ENCODE results near the gene DLEC1.

Gene DLEC1

GRCh38 chr3:38006445-38006995 lies 32.5 kb upstream of the DLEC1 start:
- no peak for ATAC-seq (ENCODE audit: low read depth)
- Histone ChIP-seq H3K27ac (ENCODE audit: poor library complexity, severe bottlenecking) (no peak overlapping the region), H3K27me3 (ENCODE audit: insufficient read depth, poor library complexity, severe bottlenecking) (no peaks in the 10 kb centered on the region), H3K9me3 (ENCODE audit: severe bottlenecking) (no peaks in the 10 kb centered on the region), H3K4me3 (ENCODE audit: severe bottlenecking) (no peak overlapping the region), H3K4me1 (ENCODE audit: insufficient read depth, poor library complexity, severe bottlenecking) (no peaks in the 10 kb centered on the region), H3K36me3 (ENCODE audit: low read depth) (no peaks in the 10 kb centered on the region)
- no peak for DNase-seq (ENCODE audit: low spot score)
- no peak for TF ChIP-seq CTCF (IDR thresholded peaks at IDR 0.05; ENCODE audit: poor library complexity, severe bottlenecking)

DNA sequence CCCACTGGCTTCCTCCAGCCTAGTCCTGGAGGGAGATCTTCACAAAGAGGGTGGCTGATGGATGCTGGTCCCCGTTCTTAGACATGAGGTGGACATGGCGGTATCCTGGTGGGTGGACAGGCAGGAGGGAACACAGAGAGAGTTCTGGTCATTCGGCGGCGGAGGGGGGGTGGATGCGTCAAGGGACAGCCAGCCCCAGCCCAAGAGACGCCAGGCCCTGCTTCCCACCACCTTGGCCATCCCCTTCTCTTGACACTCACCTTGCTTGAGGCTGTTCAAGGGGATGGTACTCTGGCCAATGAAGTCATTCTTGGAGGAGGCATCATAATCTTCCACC lies 31.3 kb upstream of the DLEC1 start:
- Histone ChIP-seq H3K4me3 (ENCODE audit: severe bottlenecking) (no peak overlapping the region), H3K4me1 (ENCODE audit: insufficient read depth, poor library complexity, severe bottlenecking) (no peaks in the 10 kb centered on the region), H3K9me3 (ENCODE audit: severe bottlenecking) (no peaks in the 10 kb centered on the region), H3K27ac (ENCODE audit: poor library complexity, severe bottlenecking) (no peak overlapping the region), H3K36me3 (ENCODE audit: low read depth) (no peaks in the 10 kb centered on the region), H3K27me3 (ENCODE audit: insufficient read depth, poor library complexity, severe bottlenecking) (no peaks in the 10 kb centered on the region)
- TF ChIP-seq CTCF (IDR thresholded peaks at IDR 0.05; ENCODE audit: poor library complexity, severe bottlenecking): no peak
- ATAC-seq (ENCODE audit: low read depth) (no peak), DNase-seq (ENCODE audit: low spot score) (no peak)

GRCh38 chr3:38008191-38008701 lies 30.8 kb upstream of the DLEC1 start:
- H3K27ac ChIP-seq (ENCODE audit: poor library complexity, severe bottlenecking): no peak overlapping the region
- no peaks in the 10 kb centered on the region for H3K36me3 ChIP-seq (ENCODE audit: low read depth)
- no peak for DNase-seq (ENCODE audit: low spot score)
- ATAC-seq (ENCODE audit: low read depth): no peak
- no peaks in the 10 kb centered on the region for H3K27me3 ChIP-seq (ENCODE audit: insufficient read depth, poor library complexity, severe bottlenecking)
- H3K9me3 ChIP-seq (ENCODE audit: severe bottlenecking): no peaks in the 10 kb centered on the region
- H3K4me3 ChIP-seq (ENCODE audit: severe bottlenecking): no peak overlapping the region
- no peaks in the 10 kb centered on the region for H3K4me1 ChIP-seq (ENCODE audit: insufficient read depth, poor library complexity, severe bottlenecking)
- no peak for TF ChIP-seq CTCF (IDR thresholded peaks at IDR 0.05; ENCODE audit: poor library complexity, severe bottlenecking)

DNA sequence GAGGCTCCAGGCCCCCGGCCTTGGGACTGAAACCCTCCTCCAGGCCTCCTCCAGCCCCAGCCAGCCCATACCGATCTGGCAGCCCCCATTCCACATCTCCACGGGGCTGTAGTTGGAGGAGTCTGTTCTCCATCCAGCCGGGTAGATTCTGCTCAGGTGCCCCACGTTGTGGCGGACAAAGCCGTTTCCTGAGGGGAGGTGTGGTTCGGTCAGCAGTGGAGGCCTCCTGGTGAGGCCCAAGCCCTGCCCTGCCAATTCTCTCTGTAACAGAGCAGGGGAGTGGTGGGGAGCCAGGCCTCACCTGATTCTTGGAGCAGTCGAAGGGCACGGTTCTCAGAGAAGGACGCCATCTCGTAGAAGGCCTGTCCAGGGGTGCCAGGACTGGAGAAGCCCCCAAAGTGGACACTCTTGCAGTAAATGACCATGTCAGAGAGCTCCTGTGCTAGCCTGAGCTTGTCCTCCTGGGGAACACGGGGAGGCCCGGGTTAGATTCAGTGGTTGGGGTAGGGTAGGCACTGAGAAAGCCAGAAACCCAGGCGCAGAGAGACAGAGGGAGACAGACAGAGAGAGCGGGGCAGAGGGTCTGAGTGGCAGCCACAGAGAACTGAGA lies 29.9 kb upstream of the DLEC1 start:
- no peak for DNase-seq (ENCODE audit: low spot score)
- Histone ChIP-seq H3K4me3 (ENCODE audit: severe bottlenecking) (no peak overlapping the region), H3K4me1 (ENCODE audit: insufficient read depth, poor library complexity, severe bottlenecking) (no peaks in the 10 kb centered on the region), H3K27me3 (ENCODE audit: insufficient read depth, poor library complexity, severe bottlenecking) (no peaks in the 10 kb centered on the region), H3K36me3 (ENCODE audit: low read depth) (peaks cover 3% of the 10 kb centered on the region; the same call in 1 of the 2 replicates), H3K9me3 (ENCODE audit: severe bottlenecking) (no peaks in the 10 kb centered on the region), H3K27ac (ENCODE audit: poor library complexity, severe bottlenecking) (no peak overlapping the region)
- TF ChIP-seq CTCF (IDR thresholded peaks at IDR 0.05; ENCODE audit: poor library complexity, severe bottlenecking): no peak
- ATAC-seq (ENCODE audit: low read depth): no peak
